ENCODE measurements around the gene BMPR2. TPM values are rescaled to one million over a fixed set of nuclear protein-coding genes. Genes with fewer than 3 reads are reported as not detected.
A peak's percentile ranks its signal among the peaks of the same experiment; 100 is the strongest.
"Not testable (repeated sequence)": the region's sequence is repeated elsewhere in the genome, so short reads cannot be mapped to it uniquely, and the experiment has no call there.

Gene BMPR2
- polyA plus RNA-seq, 4 donors, result 48.6 to 66.1 (median 56.4) TPM

DNA sequence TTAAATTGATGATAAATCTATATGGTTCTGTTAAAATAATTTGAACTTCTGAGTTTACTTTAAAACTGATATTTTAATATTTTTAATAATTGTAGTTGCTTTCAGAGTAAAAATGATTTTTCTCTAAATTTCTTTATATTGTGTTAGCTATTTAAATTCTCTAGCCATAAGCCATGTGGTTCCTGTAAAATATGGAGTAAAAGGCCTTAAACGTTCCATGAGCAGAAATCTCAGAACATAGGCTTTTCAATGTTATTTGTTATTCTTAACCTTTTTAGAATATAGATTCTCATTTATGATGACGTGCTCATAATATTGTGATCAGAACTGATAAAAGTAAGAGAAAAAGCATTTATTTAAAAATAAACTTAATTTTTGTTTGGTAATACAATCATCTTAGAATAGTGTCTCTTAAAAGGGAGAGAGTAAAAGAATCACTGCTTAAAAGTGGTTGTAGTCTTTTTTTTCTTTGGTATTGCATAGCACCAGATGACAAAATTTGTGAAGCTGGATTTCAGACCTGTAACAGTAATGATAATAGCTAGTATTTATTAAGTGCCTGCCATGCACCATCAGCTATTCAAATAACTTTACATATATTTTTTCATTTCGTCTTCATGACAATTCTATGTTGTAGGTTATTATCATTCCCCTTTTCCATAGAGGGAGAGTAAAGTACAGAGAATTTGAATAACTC lies 2.7 kb downstream of the BMPR2 start:
- no peak for DNase-seq (ENCODE audit: low read depth in 4 of 4, low spot score in 2 of 4)

GRCh38 chr2:202382684-202383083 lies 6.6 kb downstream of the BMPR2 start:
- DNase-seq (ENCODE audit: low read depth in 4 of 4, low spot score in 2 of 4), result no peak

GRCh38 chr2:202386495-202386894 lies 10.4 kb downstream of the BMPR2 start:
- not testable (repeated sequence) for DNase-seq (ENCODE audit: low read depth in 4 of 4, low spot score in 2 of 4)

DNA sequence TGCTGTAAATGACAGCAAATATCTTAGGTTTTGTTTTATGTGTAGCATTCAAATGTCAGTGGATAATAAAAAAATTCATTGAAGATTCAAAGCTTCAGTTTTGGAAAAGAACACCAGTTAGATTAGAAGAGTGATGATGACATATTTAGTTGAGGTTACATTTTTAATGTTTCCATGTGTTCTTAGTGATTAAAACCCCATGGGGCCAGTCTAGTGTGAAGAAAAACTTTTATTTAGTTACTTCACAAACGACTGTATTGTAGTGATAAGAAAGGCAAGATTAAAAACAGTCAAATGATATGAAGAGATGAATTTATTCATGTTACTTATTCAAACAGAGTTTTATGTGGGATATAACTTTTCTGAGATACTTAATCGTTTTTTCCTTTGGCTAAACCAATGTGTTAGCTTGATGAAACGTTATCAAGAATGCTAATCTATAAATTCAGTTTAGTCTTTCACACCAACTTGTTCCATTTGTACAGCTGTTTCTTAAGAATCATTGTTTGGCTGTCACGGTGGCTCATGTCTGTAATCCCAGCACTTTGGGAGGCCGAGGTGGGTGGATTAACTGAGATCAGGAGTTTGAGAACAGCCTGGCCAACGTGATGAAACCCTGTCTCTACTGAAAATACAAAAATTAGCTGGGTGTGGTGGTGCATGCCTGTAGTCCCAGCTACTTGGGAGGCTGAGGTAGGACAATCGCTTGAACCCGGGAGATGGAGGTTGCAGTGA lies 11.6 kb downstream of the BMPR2 start:
- DNase-seq (ENCODE audit: low read depth in 4 of 4, low spot score in 2 of 4), result no peak

GRCh38 chr2:202400941-202401340 lies 24.8 kb downstream of the BMPR2 start:
- DNase-seq (ENCODE audit: low read depth in 4 of 4, low spot score in 2 of 4), result no peak

DNA sequence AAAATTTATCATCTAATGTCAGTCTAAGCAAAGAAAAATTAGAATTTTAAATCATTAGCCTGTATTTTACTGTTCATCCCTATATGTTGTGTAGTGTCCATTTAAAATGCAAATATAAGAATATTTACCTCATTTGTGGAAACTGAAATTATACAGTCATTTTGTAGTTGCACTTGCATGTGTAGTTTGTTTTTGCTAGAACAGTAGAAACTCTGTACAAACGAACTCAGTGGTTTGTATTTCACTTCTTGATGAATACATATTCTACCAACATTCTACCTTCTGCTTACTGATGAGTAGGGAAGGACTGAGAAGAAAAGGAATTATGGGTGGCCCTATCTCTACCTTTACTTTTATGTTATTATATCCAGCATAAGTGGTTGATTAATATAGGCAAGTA lies 29.7 kb downstream of the BMPR2 start:
- no peak for DNase-seq (ENCODE audit: low read depth in 4 of 4, low spot score in 2 of 4)

GRCh38 chr2:202406445-202406978 lies 30.4 kb downstream of the BMPR2 start:
- no peak for DNase-seq (ENCODE audit: low read depth in 4 of 4, low spot score in 2 of 4)

DNA sequence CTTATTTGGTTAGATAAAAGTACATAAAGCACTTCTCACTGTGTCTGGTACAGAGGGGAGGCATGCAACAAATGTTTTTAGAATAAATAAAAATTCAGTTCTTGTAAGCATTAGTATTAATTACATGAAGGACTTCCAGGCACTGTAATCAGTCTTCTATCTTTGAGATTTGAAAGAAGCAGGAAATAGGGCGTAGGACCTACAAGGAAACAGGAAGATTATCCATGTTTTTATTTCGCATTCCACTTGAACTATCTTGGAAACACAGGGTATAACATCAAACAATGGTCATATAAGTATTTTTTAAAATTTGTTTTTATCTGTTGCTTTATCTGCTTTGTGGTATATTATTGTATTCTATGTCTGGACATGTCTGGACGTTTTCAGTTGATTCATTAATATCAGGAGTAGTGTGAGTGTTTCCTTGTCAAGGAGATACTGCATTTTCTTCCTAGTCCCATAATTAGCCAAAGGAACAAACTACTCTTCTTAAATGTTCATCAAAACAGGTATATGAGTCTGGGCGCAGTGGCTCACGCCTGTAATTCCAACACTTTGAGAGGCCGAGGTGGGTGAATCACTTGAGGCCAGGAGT lies 32.5 kb downstream of the BMPR2 start:
- DNase-seq (ENCODE audit: low read depth in 4 of 4, low spot score in 2 of 4), result no peak

- no peak for DNase-seq (ENCODE audit: low read depth in 4 of 4, low spot score in 2 of 4)
Observed at GRCh38 chr2:202410092-202410491, 34.0 kb downstream of the BMPR2 start.

GRCh38 chr2:202411097-202411496 lies 35.0 kb downstream of the BMPR2 start:
- DNase-seq (ENCODE audit: low read depth in 4 of 4, low spot score in 2 of 4), result no peak

- no peak for DNase-seq (ENCODE audit: low read depth in 4 of 4, low spot score in 2 of 4)
Observed at GRCh38 chr2:202418027-202418426, 41.9 kb downstream of the BMPR2 start.

DNA sequence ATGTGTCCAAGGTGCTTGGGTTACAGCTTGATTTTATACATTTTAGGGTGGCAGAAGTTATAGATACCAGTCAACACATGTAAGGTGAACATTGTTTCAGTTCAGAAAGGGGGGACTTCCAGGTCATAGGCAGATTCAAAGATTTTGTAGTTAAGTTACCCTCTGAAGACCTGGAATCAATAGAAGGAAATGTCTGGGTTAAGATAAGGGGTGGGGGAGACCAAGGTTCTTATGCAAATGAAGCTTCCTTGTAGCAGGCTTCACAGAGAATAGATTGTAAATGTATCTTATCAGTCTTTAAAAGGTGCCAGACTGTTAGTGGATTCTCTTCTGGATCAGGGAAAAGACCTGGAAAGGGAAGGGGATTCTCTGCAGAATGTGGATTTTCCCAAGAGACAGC lies 42.4 kb downstream of the BMPR2 start:
- no peak for DNase-seq (ENCODE audit: low read depth in 4 of 4, low spot score in 2 of 4)

DNA sequence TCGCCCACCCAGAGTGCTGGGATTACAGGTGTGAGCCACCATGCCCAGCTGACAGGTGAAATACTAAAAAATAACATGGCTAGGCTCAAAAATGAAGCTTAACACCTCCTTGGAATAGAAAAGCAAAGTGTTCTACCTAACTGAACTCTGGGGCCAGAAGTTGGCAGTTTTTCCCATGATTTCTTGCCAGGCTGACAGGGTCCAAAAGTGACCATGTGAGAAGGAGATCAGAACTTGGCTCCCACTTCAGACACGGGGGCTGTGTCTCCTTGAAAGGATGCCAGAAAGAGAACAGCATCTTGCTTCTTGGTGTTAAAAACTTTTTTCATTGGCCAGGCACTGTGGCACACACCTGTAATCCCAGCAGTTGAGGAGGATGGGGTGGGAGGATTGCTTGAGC lies 47.0 kb downstream of the BMPR2 start:
- no peak for DNase-seq (ENCODE audit: low read depth in 4 of 4, low spot score in 2 of 4)

DNA sequence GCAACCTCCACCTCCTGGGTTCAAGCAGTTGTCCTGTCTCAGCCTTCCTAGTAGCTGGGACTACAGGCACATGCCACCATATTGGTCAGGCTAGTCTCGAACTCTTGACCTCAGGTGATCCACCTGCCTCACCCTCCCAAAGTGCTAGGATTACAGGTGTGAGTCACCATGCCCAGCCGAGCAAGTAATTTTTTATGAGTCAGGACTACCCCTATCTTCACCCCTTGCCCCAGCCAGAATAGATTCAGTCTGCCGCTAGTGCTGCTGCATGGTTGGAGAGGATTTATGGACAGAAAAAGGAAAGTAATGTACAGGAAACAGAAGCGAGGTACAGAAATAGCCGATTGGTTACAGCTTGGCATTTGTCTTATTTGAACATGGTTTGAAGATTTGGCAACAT lies 48.9 kb downstream of the BMPR2 start:
- DNase-seq (ENCODE audit: low read depth in 4 of 4, low spot score in 2 of 4), result no peak

GRCh38 chr2:202426751-202427150 lies 50.6 kb downstream of the BMPR2 start:
- DNase-seq (ENCODE audit: low read depth in 4 of 4, low spot score in 2 of 4), result no peak

DNA sequence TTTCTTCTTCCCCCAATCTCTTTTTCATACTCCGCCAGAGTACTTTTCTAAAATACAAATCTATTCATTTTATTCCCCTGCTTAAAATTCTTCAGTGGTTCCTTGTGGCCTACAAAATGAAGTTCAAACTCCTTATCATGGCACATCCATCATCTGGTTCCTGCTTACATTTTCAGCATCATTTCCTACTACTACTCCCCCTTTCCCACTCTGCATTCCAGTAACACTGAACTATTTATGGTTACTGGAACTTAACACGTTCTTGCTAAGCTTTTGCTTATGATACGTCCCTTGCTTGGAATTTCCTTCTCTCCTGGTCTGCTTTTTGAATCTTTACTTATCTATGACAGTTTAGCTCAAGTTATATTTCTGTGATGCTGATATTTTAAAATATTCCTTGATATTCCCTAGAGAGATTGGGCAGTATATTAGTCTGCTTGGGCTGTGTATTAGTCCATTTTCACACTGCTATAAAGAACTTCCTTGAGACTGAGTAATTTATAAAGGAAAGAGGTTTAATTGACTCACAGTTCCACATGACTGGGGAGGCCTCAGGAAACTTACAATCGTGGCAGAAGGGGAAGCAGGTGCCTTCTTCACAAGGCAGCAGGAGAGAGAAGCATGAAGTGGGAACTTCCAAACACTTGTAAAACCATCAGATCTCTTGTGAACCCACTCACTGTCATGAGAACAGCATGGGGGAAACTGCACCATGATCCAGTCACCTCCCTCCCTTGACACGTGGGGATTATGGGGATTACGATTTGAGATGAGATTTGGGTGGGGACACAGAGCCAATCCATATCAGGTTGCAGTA lies 53.2 kb downstream of the BMPR2 start:
- DNase-seq (ENCODE audit: low read depth in 4 of 4, low spot score in 2 of 4), result peak in 1 of 4 donors; percentile 18

DNA sequence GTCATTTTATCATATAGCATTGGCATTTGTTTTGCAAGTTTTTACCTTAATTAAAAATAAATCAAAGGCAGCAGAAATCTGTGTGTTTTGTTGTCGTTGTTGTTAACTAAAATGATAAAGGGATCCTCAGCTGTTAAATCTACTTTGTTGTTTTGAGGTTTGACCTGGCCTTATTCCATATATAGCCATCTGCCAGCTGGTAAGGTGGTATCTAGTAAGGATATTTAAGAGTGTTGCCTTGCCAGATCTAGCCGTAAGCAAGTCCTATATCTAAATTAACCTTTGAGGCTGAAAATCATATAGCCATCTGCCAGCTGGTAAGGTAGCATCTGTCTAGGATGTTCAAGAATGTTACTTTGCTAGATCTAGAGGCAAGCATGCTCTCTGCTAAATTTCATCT lies 56.6 kb downstream of the BMPR2 start:
- no peak for DNase-seq (ENCODE audit: low read depth in 4 of 4, low spot score in 2 of 4)

- no peak for DNase-seq (ENCODE audit: low read depth in 4 of 4, low spot score in 2 of 4)
Observed at GRCh38 chr2:202434472-202434871, 58.3 kb downstream of the BMPR2 start.

GRCh38 chr2:202436626-202437025 lies 60.5 kb downstream of the BMPR2 start:
- DNase-seq (ENCODE audit: low read depth in 4 of 4, low spot score in 2 of 4), result no peak

DNA sequence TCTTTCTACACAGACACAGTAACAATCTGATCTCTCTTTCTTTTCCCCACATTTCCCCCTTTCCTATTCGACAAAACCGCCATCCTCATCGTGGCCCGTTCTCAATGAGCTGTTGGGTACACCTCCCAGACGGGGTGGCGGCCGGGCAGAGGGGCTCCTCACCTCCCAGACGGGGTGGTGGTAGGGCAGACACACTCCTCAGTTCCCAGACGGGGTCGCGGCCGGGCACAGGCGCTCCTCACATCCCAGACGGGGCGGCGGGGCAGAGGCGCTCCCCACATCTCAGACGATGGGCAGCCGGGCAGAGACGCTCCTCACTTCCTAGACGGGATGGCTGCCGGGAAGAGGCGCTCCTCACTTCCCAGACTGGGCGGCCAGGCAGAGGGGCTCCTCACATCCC lies 64.0 kb downstream of the BMPR2 start:
- DNase-seq (ENCODE audit: low read depth in 4 of 4, low spot score in 2 of 4), result not testable (repeated sequence)

GRCh38 chr2:202442882-202443281 lies 66.8 kb downstream of the BMPR2 start:
- no peak for DNase-seq (ENCODE audit: low read depth in 4 of 4, low spot score in 2 of 4)
